Stimulated activated naive CD8-positive, alpha-beta T cell treated with anti-CD3 and anti-CD28 coated beads, Interleukin-15, Interleukin-2, amounts not matched to agents 100 U/mL and 50 U/mL, for 24 hours (primary cell): Measurements from ENCODE around the gene BMPR1A.

Experiments
- ATAC-seq: fragments of 150-1000 bp; cut with Tn5 transposase; one replicate; pipeline ENCODE4 v1.10.0; 2021
- DNase-seq: peaks from one replicate; pipeline ENCODE4 v3.0.0; 2021

The BMPR1A gene

DNA sequence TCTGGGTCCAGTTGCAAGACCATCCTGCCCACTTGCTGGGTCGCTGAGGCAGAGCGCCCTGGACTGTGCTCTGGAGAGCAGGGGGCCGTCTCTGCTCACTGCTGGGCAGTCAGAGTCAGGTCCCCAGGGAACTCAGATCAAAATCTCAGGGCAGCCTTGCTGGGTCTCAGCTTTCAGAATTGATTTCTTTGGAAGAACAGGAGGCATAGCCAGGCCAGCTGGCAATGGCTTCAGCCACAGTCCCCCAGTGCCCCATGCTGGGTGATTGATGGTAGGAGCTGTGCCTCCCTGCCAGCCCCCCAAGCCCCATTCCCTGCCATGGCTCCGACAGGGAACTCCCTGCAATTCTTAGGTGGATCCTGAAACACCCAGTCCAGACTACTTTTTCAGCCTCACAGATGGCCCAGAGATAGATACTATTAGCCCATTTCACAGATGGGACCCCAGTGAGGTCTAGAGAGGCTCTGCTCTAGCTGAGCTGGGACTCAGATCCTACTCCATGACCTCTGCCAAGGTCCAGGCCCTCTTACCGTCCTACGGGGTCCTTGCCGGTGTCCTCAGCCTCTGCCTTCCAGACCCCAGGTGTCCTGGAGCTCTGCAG lies 200.5 kb downstream of the BMPR1A start:
- DNase-seq (no peak), ATAC-seq (no peak)

DNA sequence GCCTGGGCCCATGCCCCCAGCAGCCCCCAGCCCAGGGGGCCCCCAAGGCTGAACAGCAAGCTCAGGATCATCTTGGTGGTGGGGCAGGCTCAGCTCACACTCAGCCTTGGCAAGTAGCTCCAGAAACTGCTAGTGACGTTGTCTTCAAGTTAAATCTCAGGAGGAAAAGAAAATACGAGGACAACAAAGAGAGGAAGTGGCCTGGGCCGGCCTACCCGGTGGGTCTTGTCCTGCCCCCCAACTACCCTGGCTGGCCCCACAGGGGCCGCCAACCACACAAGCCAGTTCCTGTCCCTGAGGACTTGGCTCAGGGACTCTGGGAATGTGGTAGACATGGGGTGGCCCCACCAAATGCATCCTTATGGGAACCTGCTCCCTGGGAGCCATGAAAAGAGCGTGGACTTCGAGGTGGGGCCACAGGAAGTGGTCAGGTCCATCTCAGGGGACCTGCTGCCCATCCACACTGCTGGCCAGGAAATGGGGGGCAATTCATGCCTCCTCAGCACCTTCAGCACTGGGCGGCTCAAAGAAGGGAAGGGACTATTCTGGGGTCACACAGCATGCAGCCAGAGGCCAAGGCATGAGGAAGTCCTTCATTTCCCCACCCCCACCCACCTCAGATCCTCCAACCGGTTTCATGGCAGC lies 201.2 kb downstream of the BMPR1A start, which contains the start of gene MMRN2:
MMRN2 (minus strand) TSS at position 145 of the 645 bp plus-strand sequence; CDS start at position 71, 74 bp downstream.
- no peak for ATAC-seq

DNA sequence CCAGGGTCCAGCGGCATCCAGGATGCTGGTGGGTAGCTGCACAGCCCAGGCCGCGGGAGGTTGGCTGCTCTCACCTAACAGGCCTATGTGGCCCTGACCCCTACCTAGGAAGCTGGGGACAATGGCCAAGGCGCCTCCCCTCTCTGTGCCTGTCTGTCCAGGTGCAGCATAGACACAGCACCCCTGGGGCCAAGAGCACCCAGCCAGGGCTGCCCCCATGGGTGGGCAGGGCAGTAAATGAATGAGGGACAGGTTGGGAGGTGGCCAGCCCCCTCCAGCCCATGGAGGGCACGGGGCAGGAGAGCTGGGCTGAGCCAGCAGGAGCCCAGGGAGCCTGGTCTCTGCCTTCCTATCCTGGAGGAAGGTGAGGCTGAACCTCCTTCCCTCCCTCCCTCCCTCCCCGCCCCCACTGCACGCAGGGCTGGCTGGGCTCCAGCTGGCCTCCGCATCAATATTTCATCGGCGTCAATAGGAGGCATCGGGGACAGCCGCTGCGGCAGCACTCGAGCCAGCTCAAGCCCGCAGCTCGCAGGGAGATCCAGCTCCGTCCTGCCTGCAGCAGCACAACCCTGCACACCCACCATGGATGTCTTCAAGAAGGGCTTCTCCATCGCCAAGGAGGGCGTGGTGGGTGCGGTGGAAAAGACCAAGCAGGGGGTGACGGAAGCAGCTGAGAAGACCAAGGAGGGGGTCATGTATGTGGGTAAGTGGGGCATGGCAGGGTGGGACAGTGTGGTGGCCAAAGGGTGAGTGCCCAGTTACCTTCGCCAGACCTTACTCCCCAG lies 201.9 kb downstream of the BMPR1A start, which contains the start of gene SNCG:
SNCG (plus strand) TSS at position 484 of the 785 bp plus-strand sequence; CDS start at position 583, 99 bp downstream.
- DNase-seq, result no peak
- no peak for ATAC-seq

More for the DNA sequence above, 201.2 kb downstream of the BMPR1A start, which contains the start of gene MMRN2:
- no peak for DNase-seq

DNA sequence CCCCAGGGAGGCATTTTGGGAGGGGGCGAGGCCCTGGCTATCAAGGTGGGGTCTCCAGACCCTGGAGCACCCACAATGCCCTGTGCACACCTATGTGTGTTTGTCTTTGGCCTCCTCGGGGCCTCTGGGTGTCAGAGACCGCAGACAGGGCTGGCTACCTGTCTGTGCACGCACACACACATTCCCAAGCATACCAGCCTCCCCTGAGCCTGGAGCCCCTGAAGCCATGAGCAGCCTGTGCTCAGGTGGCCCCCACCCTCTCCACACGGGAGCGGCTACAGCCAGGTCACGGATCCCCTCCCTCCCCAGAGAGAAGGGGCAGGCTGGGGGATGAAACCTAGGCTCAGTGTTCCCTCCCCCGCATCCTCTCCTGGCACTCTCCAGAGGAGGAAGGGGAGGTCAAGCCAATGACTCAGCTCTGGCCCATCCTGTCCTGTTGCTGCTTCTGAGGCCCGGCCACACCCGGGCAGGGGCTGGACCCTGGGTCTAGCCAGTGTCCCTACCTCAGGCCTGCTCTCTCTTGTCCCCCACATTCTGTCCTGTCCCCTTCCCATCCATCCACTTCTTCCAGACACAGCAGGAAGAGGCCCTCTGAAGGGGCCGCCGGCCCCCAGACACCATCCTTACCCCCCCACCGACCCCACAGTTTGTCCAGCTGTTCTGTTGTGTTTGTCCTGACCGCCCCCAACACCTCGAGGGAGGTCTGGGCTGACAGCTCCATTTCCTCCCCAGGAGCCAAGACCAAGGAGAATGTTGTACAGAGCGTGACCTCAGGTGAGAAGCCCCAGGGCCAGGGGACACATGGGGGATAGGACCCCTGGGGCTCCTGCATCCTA lies 202.7 kb downstream of the BMPR1A start:
- DNase-seq, result no peak
- ATAC-seq, result no peak

DNA sequence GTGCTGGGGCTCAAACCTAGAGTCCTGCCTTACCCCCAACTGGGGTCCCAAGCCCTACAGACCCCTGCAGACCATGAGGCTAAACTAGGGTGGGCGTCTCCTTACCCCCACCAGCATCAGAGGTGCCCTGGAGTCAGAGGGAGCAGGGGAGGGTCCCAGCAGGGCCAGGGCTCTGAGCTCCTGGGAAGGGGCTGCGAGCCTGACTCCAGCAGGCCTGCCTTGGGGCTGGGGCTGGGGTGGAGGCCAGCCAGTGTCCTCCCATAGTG lies 203.3 kb downstream of the BMPR1A start:
- no peak for ATAC-seq
- no peak for DNase-seq

DNA sequence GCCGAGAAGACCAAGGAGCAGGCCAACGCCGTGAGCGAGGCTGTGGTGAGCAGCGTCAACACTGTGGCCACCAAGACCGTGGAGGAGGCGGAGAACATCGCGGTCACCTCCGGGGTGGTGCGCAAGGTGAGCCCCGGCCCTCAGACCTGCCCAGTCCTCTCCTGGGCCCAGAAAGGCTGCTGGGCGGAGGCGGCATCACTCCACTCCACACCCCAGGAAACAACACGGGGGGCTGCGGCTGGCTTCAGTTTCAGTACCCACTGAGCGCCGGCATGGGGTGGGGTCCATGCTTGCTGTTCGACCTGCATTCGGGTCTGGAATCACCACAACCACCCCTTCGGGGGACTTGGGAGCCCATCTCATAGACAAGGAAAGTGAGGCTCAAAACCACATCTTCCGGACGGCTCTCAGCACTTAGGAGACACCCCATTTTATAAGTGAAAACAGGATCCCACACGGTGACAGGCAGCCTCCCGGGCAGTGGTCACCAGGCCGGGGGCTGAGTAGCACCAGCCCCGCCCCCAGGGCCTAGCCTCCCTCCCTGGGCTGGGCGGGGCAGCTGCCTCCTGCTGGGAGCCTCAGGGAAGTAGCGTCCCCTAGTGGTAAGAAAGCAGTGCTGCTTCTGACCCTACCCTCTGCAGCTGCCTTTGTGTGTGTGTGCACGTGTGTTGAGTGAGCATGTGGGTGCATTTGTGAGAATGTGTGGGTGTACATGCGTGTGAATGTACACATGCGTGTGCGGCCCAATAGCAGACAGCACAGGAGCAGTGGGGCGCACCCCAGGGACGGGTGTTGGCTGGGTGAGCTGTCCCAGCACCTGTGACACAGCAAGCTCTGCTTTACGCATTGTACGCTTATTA lies 203.8 kb downstream of the BMPR1A start:
- ATAC-seq (peak; percentile 56), DNase-seq (peak; percentile 48)

DNA sequence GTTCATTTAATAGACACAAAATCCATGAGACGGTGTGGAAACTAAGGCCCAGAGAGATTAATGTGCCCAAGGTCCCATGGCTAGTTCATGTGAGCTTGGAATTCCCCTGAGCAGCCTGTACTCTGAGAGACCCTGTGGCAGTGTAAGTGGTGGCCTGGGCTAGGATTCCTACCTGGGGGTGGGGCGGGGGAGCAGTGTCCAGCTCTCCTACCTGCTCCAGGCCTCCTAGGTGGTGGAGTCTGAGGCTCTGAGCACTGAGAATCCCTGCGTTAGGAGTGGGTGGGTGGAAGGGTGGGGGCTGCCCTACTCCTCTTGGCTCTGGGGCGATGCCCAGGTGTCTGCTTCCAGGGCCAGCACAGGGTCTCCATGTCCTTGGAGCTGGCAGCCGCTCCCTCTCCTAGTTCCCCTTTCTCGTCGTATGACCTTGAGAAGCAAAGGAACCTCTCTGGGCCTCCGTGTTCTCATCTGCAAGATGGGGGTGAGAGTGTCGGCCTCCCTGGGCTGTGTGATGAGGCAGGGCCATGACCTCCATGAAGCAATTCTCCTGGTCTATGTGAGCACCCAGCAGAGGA lies 204.5 kb downstream of the BMPR1A start:
- DNase-seq, result no peak
- ATAC-seq, result no peak

DNA sequence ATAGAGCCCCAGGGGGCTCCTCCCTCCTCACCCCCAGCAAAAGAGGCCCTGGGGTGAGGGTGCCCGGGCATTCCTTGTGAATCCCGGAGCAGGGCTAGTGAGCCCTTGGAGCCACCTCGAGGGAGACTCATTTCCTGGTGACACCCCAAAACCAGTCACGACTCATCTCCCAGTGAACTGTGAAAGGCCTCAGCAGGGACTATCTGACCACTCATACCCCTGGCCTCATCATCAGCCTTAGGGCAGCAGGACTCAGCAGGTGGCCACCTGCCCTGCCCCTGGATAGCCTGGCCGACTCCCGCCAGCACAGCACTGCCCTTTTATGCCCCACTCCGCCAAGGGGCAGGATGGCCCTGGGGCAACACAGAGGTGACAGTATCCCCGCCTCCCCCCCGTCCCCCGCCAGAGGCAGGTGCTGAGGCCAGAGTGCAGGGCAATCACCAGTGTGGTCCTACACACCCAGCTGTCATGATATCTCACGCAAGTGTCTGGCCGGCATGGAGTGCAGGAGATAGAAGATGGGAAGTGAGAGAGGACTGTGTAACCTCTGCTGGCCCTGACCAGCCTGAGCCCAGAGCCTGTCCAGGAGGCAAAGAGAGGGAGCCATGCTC lies 205.2 kb downstream of the BMPR1A start:
- DNase-seq (no peak), ATAC-seq (no peak)

DNA sequence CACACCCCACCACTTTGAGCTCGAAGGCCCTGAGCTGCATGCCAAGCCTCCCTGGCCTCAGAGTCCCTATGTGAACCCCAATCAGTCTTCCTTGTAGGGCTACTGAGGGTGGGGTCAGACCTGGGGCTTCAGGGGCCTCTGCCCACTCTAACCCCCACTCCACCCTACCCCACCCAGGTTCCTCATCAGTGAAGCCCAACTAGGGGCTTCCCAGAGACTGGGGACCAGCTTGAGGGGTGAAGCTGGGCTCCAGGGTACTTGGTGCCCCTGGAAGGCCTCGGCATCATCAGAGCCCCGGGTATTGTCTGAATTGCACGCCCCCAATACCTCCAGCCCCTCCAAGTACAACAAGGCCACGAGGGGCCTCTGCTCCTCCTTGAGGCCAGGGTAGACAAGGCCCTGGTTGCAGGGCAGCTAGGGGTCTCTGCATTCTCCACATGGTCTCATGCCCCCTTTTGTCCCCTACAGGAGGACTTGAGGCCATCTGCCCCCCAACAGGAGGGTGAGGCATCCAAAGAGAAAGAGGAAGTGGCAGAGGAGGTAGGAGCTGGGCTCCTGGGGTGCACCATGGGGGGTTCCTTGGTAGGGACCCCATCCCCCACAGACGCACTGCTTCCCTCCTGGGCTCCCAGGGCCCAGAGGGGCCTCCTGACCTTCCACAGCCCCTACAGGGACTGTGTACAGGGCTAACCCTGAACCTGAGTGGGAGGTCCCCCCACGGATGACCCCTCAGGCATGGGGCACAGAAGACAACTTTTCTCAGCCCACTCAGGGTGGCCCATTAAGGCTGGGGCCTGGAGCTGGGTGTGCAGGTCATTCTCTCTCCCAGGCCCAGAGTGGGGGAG lies 205.9 kb downstream of the BMPR1A start:
- ATAC-seq, result no peak
- DNase-seq, result no peak

DNA sequence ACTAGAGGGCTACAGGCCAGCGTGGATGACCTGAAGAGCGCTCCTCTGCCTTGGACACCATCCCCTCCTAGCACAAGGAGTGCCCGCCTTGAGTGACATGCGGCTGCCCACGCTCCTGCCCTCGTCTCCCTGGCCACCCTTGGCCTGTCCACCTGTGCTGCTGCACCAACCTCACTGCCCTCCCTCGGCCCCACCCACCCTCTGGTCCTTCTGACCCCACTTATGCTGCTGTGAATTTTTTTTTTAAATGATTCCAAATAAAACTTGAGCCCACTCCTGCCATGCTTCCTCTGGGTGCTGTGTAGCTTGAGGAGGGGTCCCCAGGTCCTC lies 206.5 kb downstream of the BMPR1A start:
- ATAC-seq (no peak), DNase-seq (no peak)

DNA sequence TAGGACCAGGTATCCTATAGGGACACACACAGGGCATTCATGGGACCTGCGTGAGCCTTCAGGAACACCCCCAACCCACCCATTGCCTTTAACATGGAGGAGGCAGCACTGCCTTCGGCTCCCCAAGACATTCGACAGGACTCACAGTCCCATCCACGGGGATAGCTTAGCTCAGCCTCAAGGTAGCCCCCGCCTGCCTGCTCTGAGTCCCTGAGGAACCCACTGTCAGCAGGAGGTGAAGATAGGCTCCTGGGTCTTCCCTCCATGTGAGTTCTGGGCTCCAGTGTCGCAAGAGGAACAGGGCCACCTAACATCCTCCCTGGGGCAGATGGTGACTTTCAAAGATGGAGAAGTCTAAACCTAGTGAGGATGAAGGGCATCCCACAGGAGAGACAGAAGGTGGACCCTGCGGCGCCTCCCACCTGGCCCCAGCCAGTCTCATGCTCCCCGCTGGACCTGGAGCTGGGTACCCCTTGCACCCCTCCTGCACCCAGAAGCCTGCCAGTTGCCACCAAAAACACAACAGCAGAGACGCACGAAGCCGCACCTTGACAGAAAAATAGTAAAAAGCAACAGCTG lies 207.0 kb downstream of the BMPR1A start:
- no peak for DNase-seq
- no peak for ATAC-seq

DNA sequence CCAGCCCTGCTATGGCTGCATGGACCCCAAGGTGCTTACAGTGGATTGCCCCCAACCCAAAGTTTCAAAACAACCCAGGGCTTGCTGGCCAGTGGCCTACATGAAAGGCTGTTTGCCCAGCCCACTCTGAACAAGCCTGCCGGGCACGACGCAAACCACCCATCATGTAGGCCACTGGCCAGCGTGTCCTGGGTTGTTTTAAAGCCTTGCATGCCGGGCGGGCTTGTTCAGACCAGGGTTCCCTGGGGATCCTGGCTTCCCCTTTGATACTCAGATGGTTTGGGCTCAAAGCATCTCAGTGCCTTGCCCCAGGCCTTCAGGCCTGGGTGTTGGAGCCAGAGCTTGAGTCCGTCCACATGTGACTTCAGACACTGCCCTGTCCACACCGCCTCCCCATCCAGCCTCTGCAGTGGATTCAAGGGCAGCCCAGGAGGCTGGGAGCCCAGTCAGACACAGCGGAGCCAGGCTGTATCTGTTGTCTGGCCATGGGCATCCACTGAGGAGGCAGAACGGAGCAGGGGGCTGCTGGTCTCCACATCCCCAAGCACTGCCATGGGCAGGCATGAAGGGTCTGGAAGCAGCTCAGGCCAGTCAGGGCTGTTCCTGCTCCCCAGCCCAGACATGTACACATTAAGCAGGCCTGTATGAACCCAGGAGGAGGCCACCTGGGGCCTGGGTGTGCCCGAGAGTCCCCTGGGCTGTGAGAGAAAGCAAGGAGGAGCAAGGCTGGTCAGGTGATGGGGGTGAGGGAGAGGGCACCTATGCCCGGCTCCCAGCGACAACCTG lies 207.8 kb downstream of the BMPR1A start:
- no peak for ATAC-seq
- no peak for DNase-seq

DNA sequence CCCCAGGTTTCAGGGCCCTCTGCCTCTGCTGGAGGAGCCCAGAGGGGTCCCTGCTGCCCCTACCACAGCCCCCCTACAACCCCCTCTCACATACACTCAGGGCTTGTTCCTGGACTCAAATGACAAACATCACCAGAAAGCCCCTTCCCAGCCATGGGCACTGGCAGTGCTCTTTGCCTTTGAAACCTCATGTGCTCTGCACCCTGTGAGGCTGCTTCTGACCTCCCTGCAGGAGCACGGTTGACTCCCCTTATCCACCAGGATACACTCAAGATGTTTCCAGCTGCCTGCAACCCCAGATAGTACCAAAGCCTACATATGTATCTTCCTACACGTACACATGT lies 208.4 kb downstream of the BMPR1A start:
- no peak for DNase-seq
- no peak for ATAC-seq

DNA sequence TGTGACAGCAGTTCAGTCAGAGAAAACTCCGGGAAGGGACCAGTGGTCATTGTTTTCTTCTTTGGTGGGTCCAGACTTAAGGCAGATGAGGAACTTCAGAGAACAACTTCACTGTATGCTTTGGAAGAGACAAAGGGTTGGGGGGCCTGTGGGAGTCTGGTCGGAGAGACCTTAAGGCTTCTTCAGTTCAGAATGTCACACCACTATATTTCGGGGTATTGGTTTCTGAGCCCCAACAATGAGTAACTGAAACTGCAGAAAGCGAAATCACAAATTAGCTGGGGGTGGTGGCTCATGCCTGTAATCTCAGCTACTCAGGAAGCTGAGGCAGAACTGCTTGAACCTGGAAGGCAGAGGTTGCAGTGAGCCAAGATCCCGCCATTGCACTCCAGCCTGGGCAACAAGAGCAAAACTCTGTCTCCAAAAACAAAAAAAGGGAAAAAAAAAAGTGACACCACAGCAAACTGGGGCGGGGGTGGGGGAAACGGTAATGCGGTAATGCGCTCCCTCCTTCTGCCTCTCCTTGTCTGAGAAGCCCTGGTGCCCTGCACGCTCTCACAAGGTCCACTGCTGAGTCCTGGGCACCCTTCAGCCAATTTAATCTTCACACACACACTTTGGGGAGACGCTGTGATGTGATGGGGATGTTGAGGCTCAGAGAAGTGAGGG lies 209.7 kb downstream of the BMPR1A start:
- DNase-seq, result no peak
- peak; percentile 21 for ATAC-seq

DNA sequence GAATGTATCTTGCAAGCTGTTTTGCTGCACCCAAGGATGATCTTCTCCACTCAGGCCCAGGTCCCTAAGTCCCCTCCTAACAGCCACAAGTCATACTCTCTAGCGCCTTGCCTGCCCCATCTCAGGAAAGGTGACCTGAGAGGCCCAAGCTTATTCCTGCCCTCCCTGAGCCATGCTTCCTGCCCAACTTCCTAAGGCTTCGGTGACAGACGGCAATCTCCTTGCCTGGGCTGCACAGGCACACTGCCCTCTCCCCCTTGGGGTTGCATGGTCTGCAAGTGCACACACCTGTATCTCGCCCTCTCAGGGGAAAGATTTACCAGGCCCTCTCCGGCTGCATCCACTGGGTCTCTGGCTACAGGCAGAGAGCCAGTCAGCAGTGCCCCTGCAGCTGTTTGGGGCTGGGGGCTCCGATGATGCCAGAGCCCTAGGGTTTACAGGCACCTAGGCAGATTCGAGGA lies 211.1 kb downstream of the BMPR1A start:
- ATAC-seq (no peak), DNase-seq (no peak)

DNA sequence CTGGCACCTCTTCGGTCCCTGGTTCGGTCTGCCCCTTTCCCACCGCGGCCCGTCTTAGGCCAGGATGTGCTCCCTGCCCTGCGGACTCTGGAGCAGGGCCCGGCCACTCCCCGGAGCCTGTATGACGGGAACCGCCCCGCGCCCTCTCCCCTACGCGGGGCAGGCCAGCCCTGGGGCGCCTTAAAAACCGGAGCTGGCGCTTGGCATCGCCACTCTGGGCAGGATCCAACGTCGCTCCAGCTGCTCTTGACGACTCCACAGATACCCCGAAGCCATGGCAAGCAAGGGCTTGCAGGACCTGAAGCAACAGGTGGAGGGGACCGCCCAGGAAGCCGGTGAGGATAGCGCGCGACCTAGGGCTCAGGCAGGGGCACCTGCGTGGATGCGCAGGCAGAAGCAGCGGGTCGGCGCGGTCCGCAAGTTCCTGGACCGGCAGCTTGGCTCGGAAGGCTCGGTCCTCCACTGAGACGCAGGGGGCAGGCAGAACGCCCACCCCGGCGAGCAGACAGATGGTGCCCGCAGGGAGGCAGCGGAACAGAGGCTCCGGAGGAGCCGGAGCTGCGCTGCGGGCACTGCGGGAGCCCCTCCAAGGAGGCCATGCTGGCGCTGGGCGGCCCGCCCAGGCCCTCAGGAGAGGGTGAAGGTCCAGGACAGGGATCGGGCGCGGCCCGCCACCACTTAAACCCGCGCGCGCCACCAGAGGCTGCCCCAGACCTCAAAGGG lies 212.0 kb downstream of the BMPR1A start, which contains the start of gene ADIRF:
ADIRF (plus strand) TSS at position 212 of the 723 bp plus-strand sequence; CDS start at position 275, 63 bp downstream.
- ATAC-seq, result no peak
- DNase-seq, result no peak

DNA sequence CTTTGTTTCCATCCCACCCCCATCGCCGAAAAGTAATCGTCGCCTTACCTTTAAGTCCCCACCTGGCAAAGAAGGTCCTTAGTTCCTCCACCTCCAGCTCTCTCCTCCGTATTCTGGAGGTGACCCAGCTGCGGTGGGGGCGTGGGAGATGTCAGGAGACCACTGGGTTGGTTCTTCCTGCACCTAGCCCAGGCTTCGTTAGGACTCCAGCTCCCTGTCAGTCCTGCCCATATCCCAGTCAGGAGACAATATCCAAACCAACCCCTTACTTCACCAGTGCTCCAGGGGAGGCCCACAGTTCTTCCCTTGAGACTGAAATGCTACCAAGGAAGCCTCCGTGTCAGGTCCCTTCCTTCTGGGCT lies 212.6 kb downstream of the BMPR1A start:
- no peak for DNase-seq
- ATAC-seq, result no peak
